GM21825 (cell line): ENCODE measurements around the gene SKOR2.

Experiments used
- ATAC-seq: cut with Tn5 transposase; IDR thresholded peaks from one replicate; pipeline ENCODE4 v1.9.1; 2021; ENCODE audit warnings: mild to moderate bottlenecking, moderate library complexity; ENCODE audit not compliant: unreplicated experiment

Gene SKOR2

DNA sequence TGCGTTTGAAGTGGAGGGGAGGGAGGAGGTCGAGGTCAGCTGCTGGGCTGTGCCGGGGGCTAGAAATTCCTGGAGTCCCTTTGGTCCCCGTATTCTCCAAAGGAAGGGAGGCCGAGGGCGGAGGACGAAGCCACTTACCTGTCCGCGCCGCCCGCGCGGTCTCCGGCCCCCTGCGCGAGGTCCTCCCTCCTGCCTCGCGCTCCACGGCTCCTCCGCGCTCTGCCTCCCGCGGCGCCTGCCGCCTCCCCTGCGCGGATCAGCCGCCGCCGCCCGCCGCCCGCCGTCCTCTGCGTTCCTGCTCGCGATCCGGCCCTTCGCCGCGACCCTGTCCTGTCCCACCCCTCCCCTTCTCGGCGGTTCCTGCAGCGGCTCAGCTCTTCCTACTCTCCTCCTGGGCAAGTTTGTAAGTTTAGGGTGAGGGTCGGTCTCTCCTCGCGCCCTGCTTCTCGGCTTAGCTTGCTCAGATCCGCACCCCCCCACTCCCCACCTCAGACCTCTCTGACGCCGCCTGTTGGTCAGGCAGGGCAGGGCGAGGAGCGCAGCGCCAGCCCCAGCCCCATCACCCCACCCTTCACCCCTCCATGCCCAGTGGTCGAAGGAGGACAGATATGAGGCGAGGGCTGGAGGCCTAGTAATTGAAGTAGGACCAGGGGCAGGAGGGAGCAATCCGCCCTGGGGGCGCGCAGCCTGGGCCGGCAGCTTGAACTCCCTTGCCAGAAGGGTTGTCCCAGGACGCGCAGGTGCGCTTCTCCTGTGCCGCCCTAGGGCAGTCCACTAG, 9.7 kb upstream of the SKOR2 start:
- no peak for ATAC-seq

DNA sequence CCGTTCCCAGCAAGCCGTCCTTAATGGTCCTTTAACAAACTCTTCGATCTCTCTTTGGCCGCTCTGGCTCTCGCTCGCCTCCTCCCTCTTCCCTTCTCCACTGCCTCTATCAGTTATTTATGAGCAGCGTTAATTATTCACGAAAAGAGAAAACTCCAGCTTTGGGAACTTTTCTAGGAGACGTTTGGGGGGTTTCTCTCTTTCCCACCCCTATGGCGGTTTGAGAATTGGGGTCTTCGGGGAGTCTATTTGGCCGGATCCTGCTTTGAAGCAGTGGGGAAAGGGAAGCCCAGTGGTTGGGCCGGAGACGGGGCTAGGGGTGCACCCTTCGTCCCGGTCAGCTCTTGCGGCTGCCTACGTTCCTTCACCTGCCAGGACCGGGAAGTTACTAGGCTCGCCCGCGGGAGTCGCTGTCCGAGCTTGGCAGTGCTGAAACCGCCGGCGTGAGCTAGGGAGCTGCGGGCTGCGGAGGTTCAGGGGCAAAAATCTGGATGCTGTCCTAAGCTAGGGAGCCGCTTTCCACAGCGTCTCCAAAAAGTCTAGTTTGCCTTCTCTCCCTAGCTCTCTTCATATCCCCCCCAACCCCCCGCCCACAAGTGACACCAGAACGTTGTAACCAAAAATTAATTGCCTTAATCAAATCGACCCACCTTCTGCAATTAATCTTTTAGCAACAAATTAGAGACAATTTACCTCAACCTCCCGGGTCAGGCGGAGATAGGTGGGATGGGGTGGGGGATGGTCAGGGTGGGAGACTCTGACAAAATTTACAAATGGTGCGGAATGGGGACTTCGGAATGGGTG, 8.9 kb upstream of the SKOR2 start:
- no peak for ATAC-seq

DNA sequence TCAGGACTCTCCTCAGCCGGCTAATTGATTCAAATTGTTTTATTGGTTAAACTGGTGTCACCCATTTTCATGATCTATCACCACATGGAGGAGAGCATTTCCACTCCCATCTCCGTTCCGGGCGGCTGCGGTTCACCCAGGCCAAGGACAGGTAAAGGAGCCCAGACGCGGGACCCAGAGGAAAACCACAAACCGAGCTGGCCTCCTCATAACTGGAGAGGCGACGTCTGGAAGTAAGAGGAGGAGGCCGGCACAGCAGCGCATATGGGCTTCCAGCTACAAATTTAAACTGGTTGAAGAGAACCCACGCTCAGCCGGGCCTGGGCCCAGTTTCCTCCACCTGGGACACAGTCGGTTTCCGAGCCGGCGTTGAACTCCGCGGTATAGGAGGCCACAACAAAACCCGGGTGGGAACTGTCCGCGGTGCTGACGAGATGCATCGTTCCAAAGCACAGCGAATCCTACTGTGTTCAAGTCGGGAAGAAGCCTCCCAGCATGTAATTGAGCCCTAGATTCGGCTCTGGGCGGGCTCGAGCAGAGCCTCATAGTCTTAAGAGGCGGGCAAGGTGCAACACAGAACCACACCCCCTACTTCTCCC, 3.0 kb upstream of the SKOR2 start:
- ATAC-seq: no peak

DNA sequence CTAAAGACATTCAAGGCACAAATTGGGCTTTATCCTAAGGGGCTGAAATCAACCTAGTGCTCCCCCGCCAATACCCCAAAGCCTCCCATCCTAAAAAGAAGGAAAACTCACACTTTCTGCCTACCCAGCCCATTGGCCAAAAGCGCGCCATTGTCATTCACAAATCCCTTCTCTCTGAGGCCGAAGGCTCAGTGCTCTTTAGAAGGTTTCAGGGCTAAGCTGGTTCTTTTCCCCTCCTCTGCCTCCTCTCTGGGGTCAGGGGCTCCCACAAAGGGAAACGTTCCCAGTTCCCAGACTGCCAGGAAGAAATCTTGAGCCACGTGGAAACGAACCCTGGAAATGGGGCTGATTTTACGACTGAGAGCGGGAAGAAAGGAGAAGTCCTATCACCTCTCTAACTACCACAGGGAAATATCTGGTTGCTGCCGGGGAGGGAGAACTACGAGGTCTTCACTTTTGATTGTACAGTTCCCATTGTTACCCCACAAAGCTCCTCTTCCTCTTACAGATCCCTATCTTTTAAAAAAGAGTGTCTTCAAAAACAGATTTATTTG, 1.7 kb upstream of the SKOR2 start:
- ATAC-seq: no peak

DNA sequence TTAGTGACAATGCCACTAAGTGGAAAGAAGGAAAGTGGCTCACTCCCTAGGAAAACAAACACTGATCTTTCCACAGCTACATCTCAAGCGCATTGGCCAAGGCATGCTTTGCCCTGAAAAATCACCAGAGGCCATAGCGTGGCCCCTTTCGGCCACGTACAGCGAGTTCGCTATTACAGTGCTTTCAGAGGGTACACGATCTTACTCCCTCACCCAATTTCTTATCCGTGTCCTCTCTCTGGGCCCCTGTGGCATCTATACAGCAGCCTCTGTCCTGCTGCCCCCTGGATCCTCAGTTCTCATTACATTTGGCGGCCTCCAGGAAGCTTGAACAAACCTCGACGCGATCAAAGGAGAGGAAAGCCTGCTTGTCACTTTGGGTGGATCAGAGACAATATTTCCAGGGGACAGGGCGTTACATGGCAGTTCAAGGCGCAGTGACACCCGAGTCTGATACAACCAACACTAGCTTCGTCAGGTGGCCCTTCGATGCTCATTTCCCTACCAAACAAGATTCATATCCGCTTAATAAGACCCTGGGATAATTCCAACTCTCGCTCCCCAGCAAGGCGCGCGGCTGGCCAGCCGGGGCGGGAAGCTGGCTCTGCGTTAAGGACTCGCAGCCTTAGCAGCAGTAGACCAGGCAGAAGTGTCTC, 941 bp downstream of the SKOR2 start:
- ATAC-seq: no peak

DNA sequence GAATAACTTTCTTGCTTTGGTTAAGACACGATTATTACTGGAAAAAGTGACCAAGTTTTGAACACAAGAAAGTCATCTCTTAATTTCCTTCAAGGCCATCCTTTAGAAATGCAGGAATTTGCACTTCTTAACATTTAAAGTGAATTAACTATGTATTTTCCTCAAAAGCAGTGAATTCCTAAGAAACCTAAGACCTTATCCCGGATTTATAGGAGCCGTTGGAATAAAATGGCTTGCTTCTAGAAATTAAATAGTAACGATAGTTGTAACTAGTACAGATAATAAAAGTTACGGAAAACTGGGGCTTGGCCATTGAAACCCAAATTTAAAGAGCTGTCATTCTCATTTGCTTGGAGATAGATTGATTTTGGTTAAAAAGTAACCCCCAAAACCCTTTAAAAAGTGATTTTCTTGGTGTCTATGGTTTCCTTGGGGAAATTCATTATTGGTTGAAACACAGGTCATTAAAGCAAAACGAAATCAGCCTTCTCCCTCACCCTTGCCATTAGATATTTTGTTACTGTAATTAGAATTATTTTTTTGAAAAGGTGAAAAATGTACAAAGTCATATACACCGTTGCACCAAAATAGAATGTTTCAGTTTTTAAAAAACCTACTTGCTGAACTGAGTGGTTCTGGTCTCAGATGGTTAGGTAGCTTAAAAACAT, 2.0 kb downstream of the SKOR2 start:
- ATAC-seq: no peak

DNA sequence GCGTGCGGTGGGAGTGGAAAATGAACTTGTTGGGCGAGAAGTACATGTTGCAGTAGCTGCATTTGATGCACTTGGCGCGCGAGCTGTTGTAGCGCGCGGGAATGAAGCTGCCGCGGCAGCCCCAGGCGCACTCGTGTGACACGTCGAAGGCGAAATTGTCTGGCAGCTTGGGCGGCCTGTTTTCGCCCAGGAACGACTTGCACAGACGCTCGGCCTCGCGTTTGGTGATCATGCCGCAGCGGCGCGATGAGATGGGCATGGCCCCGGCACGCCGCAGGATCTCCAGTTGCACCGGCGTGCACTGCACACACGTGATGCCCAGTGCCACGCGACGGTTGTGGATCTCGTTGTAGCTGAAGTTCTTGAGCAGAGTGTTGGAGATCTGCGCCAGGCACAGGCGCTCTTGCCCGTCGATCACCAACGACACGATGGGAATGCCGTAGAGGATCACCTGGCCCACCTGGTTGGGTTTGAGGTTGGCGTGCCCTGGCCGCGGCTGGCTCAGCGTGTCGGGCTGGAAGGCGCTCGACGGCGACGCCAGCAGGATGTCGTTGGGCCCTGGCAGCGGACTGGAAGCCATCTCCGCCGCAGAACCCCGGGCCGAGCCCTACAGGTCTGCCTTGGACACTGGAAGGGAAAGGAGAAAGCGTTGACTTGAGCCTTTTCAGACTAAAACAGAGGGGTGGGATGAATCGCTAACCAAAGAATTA, 2.7 kb downstream of the SKOR2 start:
- ATAC-seq: no peak

DNA sequence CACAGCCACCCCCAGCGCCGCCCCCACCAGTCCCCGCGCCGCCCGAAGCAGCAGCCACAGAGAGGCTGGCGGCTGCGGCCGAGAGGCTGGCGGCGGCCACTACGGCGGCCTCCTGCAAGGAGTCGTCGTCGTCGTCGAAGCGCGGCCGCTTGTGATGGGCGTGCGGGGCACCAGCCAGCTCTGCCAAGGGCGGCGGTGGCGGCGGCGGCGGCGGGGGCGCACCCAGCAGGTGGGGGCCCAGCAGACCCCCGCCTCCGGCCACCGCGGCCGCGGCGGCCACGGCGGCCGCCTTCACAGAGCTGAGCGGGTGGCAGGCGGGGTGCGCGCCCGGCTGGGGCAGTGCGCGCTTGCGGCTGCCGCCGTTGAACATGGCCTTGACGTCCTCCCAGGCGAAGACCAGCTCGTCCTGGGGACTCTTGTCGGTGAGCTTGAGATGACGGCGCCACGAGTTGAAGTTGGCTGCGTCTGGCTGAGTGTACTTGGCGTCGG, 3.3 kb downstream of the SKOR2 start:
- ATAC-seq: no peak

DNA sequence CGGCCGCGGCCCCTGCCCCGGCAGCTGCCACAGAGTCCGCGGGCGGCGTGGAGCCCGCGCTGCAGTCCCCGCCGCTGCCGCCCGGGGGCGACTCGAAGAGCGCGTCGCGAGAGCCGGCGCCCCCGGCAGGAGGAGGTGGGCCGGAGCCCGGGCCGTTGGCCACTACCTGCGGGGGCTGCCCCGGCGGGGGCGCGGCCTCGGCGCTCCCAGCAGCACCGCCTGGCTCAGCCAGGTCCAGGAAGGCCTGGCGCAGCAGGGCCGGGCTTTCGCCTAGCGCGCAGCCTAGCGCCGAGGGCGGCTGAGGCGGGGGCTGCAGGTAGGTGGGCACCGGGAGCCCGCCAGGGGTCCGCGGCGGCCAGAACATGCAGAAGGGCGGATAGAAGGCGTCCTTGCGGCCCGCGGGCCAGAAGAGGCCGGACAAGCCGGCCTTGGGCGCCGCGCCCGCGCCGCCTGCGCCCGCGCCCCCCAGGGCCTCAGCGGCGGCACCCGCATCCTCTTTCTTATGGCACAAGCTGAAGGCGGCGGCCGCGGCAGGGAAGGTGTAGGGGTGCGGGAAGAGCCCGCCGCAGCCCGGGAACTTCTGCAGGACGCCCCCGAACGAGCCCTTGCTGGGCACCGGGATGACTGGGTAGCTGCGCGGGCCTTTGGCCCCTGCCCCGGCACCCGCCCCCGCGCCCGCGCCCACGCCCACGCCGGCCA, 3.9 kb downstream of the SKOR2 start:
- ATAC-seq: no peak

DNA sequence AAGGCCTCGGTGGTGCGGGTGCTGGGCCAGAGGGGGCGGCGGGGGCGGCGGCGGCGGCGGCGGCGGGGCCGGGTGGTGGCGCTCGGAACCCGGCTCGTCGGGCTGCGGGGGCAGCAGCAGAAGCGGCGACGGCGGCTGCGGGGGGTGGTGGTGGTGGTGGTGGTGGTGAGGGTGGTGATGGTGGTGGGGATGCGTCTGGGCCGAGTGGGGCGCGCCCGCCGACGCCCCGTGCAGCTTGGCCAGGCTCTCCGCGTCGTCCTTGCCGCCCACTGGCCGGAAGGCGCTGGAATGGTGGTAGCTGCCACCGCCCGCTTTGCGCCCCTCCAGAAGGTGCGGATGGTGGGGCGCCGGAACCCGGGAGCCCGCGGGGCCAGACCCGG, 4.4 kb downstream of the SKOR2 start:
- no peak for ATAC-seq

DNA sequence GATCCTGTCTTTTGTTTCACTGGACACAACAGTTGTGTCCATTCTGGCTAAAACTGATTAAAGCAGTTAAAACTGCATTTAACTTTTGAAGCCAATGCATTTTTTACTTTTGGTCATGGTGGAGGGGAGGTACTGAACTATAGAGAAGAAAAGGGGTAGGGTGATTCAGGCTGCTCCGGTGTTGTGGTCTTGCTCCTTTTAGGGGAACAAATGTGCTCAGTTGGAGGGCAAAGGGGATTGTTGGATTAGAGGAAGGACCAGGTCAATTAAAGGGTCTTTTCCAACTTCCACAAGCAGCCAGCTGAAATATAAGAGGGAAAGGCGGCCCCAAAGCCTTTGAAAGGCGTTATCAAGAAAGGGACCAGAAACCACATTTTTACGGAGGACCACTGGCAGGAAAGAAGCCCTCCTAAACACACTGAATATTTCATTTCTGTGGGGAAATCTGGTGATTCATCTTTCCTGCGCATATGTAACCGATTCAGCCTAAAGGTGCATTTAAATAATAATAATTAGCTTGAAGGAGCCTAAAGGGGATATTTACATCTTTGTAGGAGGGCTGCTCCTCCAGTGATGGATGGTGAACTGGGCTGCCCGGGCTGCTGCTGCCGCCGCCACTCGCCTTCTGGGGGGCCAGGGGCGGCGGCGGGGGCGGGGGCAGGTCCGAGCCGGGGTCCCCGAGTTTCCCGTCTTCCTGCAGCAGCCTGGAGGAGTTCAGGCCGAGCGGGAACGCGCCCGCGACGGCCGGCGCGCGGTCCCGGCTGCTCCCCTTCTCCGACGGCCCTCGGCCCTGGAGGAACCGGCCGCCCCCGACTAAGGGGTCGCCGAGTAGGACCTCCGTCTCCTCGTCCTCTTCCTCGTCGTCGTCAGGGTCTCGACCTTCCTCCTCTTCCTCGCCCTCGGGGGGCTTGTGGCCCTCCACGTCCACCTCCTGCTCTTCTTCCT, 5.2 kb downstream of the SKOR2 start:
- ATAC-seq: no peak

DNA sequence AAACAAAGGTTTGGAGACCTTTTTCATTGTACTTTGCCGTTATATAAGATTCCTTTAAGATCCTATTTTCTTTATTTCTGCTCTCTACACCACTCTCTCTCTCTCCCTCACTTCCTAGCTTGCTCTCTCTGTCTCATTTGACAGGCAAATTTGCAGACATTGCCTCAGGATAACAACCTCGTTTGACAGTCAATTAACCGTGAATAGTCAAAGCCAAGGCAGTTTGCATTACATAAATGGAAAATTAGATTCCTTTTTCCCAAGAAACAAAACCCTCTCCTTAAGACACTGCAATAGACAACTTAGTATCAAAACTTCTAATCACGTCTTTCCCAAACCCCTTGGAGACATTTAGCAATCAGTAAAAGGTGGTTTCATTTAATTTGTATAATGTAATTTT, 7.4 kb downstream of the SKOR2 start:
- no peak for ATAC-seq

DNA sequence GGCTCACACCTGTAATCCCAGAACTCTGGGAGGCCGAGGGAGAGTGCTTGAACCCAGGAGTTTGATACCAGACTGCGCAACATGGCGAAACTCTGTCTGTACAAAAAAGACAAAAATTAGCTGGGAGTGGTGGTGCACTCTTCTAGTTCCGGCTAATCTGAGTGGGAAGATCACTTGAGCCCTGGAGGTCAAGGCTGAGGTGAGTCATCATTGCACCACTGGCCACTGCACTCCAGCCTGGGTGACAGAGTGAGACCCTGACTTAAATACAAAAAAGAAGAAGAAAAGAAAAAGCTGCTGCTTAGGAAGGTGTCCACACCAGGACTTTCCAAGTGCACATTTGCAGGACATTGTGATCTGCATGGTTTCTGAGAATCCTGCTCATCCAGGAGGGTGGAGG, 16.4 kb downstream of the SKOR2 start:
- ATAC-seq: no peak

DNA sequence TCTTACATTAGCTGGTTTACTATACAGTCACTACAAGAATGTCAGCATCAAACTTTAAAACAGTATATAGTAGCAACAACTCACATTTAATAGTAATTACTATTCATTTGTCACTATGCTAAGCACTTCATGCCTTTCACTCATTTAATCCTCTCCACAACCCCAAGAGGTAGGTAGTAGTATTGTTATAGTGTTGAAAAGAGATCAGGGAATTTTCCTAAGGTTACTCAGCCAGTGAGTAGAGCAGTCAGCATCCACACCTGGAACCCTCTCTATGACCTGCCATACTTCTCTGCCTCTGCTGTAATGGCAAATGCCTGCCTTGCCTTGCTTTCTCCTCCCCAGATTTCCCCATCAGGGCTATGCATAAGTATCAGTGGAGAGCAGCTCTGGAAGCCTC, 24.8 kb downstream of the SKOR2 start:
- no peak for ATAC-seq

DNA sequence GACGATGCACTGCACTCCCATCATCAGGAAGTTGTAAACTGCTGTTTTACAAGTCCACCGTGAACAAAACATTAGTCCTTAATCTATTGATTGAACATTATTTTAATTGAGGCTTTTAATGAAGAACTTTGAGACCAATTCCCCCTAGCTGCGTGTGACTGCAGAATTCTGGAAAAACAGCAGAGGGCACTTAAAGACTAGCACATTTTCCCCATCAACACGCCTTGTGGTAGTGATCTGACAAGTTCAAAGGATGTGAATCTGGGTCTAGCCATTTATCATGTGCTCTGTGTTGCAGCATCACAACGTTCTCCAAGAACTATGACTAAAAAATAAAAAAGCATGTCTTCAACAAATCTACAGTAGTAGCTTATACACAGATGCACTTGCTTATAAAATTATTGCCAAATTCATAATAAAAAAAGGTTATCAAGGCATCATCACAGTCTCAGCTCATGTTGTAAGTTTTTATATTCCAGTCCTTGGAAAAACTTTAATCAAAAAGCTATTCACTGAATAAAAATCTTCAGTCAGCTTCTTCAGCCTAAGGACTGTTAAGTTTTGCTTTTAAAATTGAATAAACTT, 35.8 kb downstream of the SKOR2 start:
- ATAC-seq: no peak

DNA sequence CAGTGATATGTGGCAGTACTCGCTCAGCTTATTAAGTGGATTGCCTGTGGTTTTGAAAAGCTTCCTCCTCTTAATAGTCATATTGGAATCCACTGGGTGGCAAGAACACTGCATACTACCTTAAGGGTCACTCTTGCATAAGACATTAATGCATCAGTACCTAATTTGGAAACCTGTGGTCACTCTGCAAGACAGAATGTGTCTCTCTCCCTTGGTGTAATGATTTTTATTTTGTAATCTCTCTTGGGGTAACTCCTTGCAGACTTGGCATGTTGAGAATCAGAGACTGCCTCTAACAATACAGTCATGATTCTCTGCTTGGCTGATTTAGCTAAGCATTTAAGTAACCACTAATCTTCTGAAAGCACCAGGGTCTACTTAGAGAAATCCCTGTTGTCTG, 42.3 kb downstream of the SKOR2 start:
- ATAC-seq: no peak

DNA sequence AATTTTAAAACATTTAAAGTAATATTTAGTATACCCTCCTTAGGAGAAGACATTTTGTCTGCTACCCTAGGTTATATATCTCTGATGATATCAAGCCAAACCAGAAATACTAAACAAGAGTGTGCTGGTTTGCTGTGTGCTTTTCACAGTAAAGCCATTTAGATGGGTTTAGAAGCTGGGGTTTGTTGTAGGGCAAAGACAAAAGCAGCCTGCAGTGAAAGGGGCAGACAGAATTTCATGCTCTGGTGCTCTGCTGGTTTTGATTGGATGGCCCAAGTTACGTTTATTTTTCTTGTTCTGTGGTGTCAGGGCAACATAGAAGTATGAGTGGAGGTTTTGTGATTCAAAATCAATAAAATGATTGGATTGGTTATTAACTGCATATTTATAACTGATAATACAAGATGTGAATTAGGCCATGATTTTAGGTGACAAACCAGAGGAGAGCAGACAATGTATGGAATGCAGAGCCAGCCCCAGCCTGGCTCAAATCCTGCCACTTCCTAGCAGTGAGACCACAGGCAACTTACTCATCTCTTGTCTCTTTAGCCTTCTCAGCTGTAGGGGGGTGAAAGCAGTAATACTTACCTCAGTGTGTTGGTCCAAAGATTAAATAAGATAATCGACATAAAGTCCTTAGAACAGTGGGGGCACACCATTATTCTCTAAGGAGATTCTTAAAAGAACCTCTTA, 44.4 kb downstream of the SKOR2 start:
- ATAC-seq: no peak
